ENCODE measurements around the gene RBFOX1.

DNA sequence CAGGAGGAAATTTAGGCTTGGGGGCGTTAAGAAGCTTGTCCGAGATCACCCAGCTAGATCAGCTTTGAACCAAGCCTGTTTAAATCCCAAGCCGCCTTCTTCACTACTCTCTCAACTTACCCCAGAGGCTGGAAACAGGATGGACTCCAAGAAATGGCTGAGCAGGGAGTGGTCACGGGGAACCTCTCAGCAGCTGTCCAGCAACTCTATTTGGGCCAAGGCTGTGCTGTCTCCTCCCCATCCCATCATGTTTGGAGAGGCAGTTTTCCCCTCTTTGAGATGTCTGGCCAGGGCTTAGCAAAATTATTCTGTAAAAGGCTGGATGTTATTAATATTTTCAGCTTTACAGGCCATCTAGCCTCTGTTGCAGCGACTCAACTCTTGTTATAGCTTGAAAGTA, 305.7 kb downstream of the RBFOX1 start:
- TF ChIP-seq CTCF (conservative IDR thresholded peaks at IDR 0.05 in 1 of 2, IDR thresholded peaks at IDR 0.05 in 1 of 2; ENCODE audit: extremely low read depth in 1 of 2, insufficient read depth in 1 of 2, low read depth in 1 of 2, low read length in 2 of 2) (no peak), EZH2 (IDR thresholded peaks at IDR 0.05; ENCODE audit: borderline replicate concordance, low read length) (no peak)

All from mammary epithelial cell (primary cell).